ENCODE data around the gene TTC12. TPM values are rescaled to one million over a fixed set of nuclear protein-coding genes. Genes with fewer than 3 reads are reported as not detected.

TTC12 gene
- total RNA-seq, 1 experiment from 2014 or later: 7.6 TPM

DNA sequence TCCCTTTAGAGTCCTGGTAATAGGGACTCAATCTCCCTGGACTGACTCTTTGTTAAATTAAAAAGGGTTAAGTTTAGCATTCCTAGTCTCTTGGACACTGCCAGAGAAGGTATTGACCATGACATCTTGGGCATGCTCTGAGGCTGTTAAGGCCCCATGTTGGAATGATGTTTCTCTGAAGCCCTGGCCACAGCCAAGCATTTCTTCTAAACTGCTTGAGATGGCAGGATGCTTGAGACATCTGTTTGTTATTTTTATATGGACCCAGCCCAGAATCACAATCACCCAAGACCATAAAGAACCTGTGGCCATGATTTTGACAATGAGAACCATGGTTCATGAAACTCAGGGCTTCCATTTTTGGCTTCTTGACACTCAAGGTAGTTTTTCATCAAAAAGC is 67.7 kb downstream of the TTC12 start (continued):
- TF ChIP-seq PRDM15 (CRISPR knock-in tag; IDR thresholded peaks at IDR 0.05) (no peak), ZNF423 (CRISPR knock-in tag; IDR thresholded peaks at IDR 0.05) (no peak), ELF4 (CRISPR knock-in tag; IDR thresholded peaks at IDR 0.05; ENCODE audit: low read depth) (no peak), ESRRA (CRISPR knock-in tag; IDR thresholded peaks at IDR 0.05; ENCODE audit: borderline replicate concordance) (no peak), CBFB (CRISPR knock-in tag; IDR thresholded peaks at IDR 0.05; ENCODE audit: low read depth) (no peak)
- TF ChIP-seq, protein P1, sequence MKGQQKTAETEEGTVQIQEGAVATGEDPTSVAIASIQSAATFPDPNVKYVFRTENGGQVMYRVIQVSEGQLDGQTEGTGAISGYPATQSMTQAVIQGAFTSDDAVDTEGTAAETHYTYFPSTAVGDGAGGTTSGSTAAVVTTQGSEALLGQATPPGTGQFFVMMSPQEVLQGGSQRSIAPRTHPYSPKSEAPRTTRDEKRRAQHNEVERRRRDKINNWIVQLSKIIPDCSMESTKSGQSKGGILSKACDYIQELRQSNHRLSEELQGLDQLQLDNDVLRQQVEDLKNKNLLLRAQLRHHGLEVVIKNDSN (CRISPR knock-in tag; IDR thresholded peaks at IDR 0.05): no peak

- DNase-seq (ENCODE audit: low spot score): no peak
- H3K4me3 Mint-ChIP-seq: no peak overlapping the region
- H3K9me3 Mint-ChIP-seq: peaks cover 6% of the 10 kb centered on the region
- no peak for TF ChIP-seq ZNF671 (CRISPR knock-in tag; IDR thresholded peaks at IDR 0.05)
- 0 out of 2 replicates have a peak, but pooled peaks have one; percentile 50 for TF ChIP-seq SOX15 (CRISPR knock-in tag; IDR thresholded peaks at IDR 0.05)
- H3K27me3 Mint-ChIP-seq (ENCODE audit: low read depth): peaks cover 6% of the 10 kb centered on the region
- no peaks in the 10 kb centered on the region for H3K36me3 Mint-ChIP-seq
- CTCF ChIA-PET: no interaction called here
- no peak overlapping the region for H3K27ac Mint-ChIP-seq
- no peak for ATAC-seq
- POLR2A ChIA-PET: no interaction called here
- peaks cover 12% of the 10 kb centered on the region for H3K4me1 Mint-ChIP-seq
Observed at GRCh38 chr11:113384551-113384950, 70.2 kb downstream of the TTC12 start.

DNA sequence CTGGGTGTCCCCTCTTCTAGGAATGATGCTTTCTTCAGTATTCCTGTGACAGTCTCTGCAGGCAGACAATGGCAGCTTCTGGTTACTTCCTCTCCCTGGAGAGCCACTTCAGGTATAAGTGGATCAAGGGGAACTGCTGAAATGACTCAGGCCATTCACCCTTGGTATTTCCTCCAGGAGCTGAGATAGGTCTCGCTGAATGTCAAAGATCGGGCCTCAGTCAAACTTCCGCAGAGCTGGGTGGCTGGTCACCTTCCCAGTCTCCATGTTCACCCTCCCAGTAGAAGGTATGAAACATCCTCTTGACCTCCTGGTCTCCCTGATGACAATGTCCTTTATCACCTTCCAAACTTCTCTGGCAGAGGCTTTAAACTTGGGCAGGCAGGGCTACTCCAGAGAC is 71.4 kb downstream of the TTC12 start:
- peaks cover 6% of the 10 kb centered on the region for H3K27me3 Mint-ChIP-seq (ENCODE audit: low read depth)
- no peaks in the 10 kb centered on the region for H3K36me3 Mint-ChIP-seq
- H3K4me3 Mint-ChIP-seq: no peak overlapping the region
- H3K9me3 Mint-ChIP-seq: no peaks in the 10 kb centered on the region
- ATAC-seq: no peak
- ChIA-PET POLR2A (no interaction called here), CTCF (interaction anchor here (1.5 kb wide), 1 partner anchor 8 kb away, joined by 6 read pairs; no protein-coding TSS in a partner anchor)
- H3K27ac Mint-ChIP-seq: no peak overlapping the region
- no peak for DNase-seq (ENCODE audit: low spot score)
- H3K4me1 Mint-ChIP-seq: peaks cover 12% of the 10 kb centered on the region
- TF ChIP-seq ZNF219 (CRISPR knock-in tag; IDR thresholded peaks at IDR 0.05; ENCODE audit: borderline replicate concordance): no peak
- TF ChIP-seq, protein P2, sequence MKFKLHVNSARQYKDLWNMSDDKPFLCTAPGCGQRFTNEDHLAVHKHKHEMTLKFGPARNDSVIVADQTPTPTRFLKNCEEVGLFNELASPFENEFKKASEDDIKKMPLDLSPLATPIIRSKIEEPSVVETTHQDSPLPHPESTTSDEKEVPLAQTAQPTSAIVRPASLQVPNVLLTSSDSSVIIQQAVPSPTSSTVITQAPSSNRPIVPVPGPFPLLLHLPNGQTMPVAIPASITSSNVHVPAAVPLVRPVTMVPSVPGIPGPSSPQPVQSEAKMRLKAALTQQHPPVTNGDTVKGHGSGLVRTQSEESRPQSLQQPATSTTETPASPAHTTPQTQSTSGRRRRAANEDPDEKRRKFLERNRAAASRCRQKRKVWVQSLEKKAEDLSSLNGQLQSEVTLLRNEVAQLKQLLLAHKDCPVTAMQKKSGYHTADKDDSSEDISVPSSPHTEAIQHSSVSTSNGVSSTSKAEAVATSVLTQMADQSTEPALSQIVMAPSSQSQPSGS (CRISPR knock-in tag; IDR thresholded peaks at IDR 0.05; ENCODE audit: borderline replicate concordance, low read depth): no peak
- TF ChIP-seq, protein P3, sequence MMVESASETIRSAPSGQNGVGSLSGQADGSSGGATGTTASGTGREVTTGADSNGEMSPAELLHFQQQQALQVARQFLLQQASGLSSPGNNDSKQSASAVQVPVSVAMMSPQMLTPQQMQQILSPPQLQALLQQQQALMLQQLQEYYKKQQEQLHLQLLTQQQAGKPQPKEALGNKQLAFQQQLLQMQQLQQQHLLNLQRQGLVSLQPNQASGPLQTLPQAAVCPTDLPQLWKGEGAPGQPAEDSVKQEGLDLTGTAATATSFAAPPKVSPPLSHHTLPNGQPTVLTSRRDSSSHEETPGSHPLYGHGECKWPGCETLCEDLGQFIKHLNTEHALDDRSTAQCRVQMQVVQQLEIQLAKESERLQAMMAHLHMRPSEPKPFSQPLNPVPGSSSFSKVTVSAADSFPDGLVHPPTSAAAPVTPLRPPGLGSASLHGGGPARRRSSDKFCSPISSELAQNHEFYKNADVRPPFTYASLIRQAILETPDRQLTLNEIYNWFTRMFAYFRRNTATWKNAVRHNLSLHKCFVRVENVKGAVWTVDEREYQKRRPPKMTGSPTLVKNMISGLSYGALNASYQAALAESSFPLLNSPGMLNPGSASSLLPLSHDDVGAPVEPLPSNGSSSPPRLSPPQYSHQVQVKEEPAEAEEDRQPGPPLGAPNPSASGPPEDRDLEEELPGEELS (CRISPR knock-in tag; IDR thresholded peaks at IDR 0.05): no peak

DNA sequence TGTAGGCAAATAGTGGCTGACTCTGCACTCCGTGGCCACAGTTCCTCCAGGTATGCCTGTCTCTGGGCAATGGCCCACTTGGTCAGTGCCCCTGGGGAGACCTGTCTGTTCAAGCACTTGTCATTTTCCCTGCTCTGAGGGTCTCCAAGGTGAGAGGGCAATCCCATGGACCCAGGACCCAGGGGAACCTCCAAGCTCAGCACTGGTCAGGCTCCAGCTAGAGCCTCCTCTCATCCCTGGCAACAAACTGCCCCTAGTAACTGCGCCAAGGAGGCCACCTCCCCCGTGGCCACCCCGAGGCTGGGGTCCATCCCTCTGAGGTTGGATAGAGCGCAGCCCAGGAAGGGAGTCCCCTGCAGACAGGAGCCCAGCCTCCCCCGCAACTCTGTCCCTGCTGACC is 72.5 kb downstream of the TTC12 start:
- Mint-ChIP-seq H3K4me3 (peak overlapping the region; percentile 43), H3K4me1 (peaks cover 12% of the 10 kb centered on the region), H3K27me3 (ENCODE audit: low read depth) (peaks cover 6% of the 10 kb centered on the region; the same call in 1 of the 2 replicates), H3K27ac (no peak overlapping the region), H3K9me3 (no peaks in the 10 kb centered on the region), H3K36me3 (no peaks in the 10 kb centered on the region)
- DNase-seq (ENCODE audit: low spot score) (no peak), ATAC-seq (peak; percentile 8; the same call in 1 of the 2 replicates)
- CTCF ChIA-PET: interaction anchor here (0.6 to 1.5 kb wide), 9 partner anchors 10 to 387 kb away, joined by 3 to 6 read pairs (median 3); partner anchors contain the start of genes TTC12 and ZW10
- POLR2A ChIA-PET: no interaction called here
- no peak for TF ChIP-seq E2F5 (CRISPR knock-in tag; IDR thresholded peaks at IDR 0.05)
- TF ChIP-seq, protein P4, sequence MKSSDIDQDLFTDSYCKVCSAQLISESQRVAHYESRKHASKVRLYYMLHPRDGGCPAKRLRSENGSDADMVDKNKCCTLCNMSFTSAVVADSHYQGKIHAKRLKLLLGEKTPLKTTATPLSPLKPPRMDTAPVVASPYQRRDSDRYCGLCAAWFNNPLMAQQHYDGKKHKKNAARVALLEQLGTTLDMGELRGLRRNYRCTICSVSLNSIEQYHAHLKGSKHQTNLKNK (CRISPR knock-in tag; IDR thresholded peaks at IDR 0.05): no peak
- TF ChIP-seq TP53 (CRISPR knock-in tag; IDR thresholded peaks at IDR 0.05): no peak
- TF ChIP-seq, protein P5, sequence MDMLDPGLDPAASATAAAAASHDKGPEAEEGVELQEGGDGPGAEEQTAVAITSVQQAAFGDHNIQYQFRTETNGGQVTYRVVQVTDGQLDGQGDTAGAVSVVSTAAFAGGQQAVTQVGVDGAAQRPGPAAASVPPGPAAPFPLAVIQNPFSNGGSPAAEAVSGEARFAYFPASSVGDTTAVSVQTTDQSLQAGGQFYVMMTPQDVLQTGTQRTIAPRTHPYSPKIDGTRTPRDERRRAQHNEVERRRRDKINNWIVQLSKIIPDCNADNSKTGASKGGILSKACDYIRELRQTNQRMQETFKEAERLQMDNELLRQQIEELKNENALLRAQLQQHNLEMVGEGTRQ (CRISPR knock-in tag; IDR thresholded peaks at IDR 0.05): no peak
- TF ChIP-seq GABPB1 (CRISPR knock-in tag; IDR thresholded peaks at IDR 0.05): no peak
- no peak for TF ChIP-seq ZNF219 (CRISPR knock-in tag; IDR thresholded peaks at IDR 0.05; ENCODE audit: borderline replicate concordance)
- no peak for TF ChIP-seq ZNF423 (CRISPR knock-in tag; IDR thresholded peaks at IDR 0.05)
- TF ChIP-seq SOX15 (CRISPR knock-in tag; IDR thresholded peaks at IDR 0.05): no peak
- TF ChIP-seq ZNF263 (CRISPR knock-in tag; IDR thresholded peaks at IDR 0.05; ENCODE audit: low read depth): no peak
- TF ChIP-seq MAX (CRISPR knock-in tag; IDR thresholded peaks at IDR 0.05): no peak
- no peak for TF ChIP-seq NFATC4 (CRISPR knock-in tag; IDR thresholded peaks at IDR 0.05)
- TF ChIP-seq ATF1 (CRISPR knock-in tag; IDR thresholded peaks at IDR 0.05): no peak
